Middle frontal gyrus (tissue), 1 donor: ENCODE data around the gene COA8.
A peak's percentile ranks its signal among the peaks of the same experiment; 100 is the strongest.

Experiments used
- DNase-seq: peaks from one replicate; pipeline ENCODE4 v3.0.0-alpha.2; 2015; ENCODE audit warnings: low spot score; ENCODE audit errors: extremely low spot score

The COA8 gene

DNA sequence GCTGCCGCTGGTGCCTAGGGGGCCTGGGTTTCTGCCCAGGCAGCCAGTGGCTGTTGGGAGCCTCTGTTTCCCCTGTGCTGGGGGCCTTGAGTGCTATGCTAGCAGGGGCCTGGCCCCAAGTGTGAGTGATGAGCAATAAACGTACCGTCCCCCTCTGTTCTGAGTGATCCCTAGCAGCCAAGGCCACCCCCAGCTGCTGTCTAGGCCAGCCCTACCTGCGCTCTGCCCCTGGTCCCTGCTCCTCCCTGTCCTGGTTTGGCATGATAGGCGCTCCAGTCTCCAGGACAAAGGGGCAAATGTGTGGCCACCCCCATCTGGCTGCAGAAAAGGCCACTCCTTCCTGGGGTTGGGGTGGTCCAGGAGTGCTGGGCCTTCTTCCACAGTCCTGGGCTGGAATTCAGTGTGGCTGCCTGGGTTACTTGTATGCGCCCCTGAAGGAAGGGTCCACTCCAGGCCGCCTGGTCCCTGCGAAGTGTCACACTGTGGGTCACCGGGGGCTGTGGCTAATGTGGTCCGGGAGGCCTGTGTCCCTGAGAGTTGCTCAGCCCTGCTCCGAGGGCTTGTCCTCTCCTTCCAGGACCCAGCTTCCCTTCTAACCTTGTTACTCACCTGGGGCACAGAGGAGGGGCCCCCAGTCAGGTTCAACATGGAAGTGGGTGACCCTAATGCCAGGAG, 26.7 kb upstream of the COA8 start:
- DNase-seq = no peak

DNA sequence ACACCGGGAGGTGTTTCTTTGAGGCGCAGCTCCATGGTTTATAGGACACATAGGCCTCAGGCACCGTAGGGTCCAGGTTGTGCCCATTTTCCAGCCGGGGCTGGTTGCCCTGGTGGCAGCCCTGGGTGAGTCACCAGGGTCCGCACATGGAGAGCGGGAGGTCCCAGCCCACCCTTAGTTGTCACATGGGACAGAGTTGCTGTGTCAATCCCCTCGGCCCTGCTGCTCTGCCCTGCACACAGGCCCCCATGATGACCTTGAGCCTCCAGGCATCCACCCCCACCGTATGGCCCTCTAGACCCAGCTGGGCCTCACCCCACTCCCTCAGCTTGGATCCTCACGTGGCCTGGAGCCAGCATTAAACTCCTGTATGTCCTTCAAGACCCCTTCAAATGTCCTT, 26.1 kb upstream of the COA8 start:
- DNase-seq = no peak

DNA sequence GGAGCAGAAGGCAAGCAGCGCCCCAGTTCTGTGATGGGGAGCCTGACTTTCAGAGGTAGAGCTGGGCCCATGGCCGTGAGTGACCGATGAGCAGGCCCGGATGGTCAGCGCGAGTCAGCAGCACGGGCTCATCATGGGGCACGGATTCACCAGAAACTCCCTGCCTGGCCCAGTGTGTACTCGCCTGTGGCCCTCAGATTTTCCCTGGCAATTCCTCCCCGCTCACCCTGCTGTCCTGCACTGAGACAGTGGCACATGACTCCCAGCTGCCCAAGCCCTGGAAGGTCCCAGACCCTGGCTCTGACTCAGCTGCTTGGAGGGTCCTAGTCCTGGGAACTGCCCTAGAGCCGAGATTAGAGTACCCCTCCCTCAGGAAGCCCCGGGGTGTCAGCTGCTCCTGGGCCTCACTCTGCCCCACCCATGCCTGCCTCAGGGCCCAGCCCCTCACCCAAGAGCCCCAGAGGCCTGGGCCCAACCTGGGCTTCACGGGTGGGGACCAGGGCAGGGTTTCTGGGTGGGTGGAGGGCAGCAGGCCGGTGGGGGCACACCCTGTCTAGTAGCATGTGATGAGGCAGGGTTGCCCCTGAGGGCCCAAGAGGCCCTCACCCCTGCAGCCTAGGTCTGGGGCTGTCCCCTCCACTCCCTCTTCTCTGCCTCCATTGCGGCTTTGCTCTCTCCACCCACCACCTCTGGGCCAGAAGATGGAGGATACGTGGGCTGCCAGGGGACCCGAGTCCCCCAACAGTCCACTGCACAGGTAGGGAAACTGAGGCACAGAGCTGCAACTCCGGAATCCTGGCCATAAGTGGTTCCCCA, 25.4 kb upstream of the COA8 start:
- no peak for DNase-seq

DNA sequence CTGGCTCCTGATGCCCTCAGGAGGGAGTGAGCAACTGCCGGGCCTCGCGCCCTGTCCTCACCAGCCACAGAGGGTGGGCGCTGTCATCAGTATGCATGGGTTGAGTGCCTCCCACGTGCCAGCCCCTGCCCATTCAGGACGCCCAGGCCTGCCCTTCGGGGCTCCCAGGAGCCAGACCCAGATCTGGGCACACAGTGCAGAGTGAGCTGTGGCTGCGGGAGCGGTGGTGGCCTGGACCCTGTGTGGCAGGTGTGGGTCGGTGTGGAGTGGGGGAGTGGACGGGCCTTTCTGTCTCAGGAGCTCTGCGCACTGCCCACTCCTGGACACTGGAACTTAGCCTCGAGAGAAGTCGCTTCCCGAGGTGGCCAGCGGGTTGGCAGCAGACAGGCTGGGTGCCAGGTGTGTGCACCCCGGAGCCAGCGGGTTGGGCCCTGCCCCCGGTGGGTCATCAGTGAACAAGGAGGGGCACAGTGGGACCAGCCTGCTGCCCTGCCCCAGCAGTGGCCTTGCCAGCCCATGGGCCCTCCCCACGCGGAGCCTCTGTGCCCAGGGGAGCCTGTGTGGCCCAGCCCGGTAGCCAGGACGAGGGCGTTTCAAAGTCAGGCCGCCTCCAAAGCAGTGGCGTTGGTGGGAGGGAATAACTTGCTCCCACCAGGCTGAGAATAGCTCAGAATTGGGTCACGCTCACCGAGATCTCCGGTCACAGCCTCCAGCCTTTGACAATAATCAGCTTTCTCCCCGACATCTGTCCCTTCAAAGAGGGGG, 24.3 kb upstream of the COA8 start:
- no peak for DNase-seq

DNA sequence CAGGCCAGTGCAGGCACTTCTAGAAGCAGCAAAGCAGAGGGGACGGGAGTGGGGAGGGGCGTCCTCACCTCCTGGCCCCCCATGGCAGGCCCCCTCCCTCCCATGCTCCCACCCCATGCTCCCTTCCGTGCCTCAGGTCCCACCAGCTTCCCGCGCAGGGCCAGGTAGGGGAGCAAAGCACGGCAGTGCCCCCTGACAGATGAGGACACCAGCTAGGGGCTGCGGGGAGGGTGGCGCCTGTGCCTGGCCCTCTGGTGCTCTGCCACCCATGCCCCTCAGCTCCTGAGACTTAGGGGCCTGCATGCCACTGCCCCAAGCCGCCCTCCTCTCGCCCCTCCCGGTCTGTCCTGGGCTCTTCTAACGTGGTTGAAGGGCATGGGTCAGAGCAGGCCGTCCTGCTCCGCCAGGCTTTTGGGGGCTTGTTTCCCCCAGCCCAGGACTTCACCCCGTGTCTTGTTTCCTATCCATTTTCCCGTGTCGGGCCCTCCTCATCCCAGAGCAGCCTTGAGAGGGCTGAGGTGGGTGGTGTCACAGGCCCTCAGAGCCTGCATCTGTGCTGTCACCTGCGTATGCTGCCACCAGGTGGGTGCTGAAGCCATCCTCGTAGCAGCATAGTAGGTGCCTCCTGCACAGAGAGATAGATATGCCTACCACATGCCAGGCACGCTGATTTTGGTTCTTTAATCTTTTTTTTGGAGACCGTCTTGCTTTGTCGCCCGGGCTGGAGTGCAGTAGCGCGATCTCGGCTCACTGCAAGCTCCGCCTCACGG, 23.5 kb upstream of the COA8 start:
- DNase-seq = no peak

DNA sequence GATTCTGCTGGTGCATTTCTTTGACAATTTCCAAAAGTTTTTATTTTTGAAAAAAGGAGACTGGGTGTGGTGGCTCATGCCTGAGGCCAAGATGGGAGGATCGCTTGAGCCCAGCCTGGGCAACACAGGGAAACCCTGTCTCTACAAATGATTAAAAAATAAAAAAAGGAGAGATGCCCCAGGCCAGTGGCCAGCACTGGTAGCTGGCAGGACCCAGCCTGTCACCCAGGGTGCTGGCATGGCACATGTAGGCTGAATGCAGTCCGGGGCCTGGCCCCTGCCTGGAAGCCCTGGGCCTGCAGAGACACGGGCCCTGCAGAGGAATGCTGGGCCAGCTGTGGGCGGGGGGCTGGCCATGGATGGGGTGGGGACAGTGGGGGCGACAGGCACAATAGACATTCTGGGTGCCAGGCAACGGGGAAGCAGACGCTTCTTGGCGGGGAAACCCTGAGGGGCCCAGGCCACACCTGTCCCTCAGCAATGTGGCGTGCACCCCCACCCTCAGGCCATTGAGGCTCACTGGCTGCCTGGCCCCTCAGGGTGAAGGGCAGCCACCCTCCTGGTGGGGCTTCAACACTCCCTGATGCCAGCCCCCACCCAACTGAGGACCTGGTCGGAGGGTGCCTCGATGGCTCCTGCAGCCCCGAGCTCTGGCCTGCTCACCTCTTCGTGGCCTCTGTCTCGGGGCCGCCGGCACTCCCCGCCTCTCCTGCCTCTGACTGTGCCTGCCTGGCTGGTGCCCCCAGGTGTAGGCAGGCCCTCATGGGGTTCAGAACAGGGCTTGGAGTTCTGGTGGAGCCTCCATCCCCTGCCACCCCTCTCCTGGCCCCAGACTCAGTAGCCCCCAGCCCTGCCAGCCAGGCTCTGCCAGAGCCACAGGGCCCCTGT, 21.7 kb upstream of the COA8 start:
- no peak for DNase-seq

DNA sequence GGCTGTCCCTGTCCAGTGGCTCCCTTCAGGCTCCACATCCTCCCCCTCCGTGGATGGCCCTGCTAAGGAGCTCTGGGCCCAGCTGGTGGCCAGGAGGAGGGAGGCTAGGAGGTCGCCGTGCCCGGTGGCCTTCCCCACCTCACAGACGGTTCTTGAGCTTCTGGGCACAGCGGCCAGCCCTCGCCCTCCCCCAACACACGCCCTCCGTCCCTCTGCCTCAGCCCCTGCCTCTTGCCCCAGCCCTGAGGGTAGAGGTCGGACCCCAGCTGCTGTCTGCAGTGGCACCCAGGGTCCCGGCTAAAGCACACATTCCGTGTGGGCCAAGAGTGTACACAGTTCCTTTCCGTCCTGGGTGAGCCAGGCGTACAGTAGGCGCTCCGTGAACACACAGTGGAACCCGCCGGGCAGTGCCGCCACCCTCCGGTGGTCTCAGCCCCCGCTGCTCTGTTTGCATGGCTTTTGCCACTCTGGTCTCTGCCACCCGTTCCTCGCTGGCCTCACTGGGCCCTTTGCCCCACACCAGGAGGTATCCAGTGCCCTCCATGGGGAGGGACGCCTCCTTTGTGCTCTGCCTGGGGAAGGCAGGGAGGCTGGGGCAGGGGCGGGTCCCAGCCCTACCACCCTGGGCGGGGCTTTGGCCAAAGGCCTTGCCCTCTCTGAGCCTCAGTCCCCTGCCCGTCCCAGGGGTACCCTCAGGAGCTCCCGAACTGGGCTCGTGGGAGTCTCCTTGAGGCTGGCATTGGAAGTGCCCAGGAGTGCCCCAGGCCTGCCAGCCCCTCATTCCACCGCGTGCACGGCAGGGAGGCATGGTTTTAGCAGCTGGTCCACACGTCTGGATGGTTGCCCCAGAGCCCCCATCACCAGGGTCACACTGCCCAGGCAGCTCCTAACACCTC, 20.8 kb upstream of the COA8 start:
- no peak for DNase-seq

DNA sequence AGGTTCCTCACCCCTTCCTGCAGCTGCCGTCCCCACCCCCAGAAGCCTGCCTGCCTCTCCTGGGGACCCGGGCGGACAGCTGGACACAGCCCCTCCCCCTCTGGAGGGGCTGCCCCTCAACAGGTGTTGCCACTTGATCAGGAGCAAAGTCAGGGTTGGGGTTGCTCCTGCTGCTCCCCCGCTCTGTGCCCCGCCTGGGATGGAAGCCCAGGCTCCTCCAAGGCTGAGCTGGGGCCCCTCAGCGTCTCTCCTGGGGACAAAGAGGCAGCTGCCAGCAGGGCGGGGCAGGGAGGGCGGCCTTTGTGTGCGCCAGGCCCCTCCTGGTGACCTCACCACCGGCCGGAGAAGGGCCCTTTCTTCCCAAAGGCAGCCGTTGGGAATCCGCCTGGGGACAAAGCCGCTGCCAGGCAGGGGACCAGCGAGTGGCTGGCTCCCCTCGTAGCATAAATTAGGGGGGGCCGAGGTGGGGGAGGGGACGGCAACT, 20.1 kb upstream of the COA8 start:
- peak; percentile 83 for DNase-seq

DNA sequence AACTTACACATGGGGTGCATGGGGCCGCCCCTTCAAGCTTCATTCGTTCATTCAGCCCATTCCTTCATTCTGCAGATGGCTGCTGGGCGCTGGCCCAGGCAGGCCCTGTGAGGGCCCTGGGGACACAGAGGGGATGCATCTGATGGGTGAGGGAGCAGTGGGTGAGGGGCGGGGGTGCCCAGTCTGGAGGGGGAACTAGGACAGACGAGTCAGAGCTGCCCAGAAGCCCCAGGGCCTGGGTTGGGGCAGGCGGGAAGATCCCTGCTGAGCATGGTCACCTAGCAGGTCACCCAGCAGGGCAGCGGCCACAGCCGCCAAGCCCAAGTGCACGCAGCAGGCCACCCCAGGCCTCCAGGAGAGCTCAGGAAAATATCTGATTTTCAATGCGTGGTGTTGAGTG, 19.6 kb upstream of the COA8 start:
- DNase-seq = no peak

DNA sequence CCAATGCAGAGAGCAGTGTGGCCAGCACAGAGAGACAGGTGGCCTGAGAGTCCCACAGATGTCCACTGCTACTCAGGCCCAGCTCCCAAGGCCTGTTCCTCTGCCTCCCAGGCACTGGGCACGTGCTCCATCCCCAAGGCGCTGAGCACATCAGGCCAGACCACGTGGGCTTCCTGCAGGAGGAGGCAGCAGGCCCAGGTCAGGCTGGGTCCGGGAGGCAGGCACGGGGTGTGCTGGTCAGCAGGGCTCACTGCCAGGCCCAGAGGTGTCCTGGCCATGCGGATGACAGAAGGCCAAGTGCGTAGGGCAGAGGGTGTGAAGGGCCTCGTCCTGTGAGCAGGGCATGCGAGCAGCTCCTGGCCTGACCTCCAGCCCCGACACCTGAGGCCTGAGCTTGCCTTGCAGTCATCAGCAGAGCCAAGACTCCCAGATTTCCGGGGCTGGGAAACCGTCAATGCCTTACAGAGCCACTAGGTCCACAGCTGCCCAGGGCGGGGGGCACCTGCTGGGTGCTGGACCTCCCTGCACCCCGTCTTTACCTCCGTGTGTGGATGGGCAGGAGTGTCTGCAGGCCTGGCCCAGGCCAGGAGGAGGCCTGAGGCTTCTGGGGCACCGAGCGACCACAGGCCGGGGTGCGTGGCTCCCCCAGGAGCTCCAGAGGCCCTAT, 18.9 kb upstream of the COA8 start:
- DNase-seq = no peak

DNA sequence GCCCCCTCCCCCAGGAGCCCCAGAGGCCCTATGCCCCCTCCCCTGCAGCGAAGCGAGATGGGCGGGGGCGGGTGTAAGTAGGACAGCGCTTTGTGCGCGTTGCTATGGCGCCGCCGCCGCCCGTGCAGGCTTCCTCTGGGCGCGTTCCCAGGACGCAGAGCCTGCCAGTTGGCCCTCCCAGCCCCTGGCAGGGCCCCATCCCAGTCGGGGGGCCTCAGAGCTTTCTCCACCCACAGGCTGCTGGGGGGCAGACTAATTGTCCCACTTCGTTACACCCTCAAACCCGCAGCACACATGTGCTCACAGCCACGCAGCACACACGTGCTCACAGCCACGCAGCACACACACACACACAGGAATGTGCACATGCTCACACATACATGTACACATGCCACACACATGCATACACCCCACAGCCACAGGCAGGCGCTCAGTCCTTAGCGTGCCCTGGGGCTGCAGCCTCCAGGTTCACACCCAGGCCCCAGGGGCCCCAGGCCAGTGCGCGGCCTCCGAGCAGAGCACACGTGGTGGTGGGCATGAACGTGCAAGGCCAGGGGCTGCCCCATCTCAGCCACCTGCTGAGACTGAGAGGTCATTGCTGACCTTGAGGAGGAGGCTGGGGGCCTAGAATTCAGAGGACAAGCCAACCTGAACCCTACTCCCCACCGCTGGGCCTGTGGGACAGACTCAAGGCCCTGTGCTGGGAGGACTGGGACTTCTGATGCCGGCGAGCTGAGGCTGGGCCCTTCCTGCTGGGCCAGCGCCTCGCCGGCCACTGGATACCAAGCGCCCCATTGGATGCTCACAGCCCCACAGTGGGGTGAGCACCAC, 18.2 kb upstream of the COA8 start:
- peak; percentile 69 for DNase-seq

DNA sequence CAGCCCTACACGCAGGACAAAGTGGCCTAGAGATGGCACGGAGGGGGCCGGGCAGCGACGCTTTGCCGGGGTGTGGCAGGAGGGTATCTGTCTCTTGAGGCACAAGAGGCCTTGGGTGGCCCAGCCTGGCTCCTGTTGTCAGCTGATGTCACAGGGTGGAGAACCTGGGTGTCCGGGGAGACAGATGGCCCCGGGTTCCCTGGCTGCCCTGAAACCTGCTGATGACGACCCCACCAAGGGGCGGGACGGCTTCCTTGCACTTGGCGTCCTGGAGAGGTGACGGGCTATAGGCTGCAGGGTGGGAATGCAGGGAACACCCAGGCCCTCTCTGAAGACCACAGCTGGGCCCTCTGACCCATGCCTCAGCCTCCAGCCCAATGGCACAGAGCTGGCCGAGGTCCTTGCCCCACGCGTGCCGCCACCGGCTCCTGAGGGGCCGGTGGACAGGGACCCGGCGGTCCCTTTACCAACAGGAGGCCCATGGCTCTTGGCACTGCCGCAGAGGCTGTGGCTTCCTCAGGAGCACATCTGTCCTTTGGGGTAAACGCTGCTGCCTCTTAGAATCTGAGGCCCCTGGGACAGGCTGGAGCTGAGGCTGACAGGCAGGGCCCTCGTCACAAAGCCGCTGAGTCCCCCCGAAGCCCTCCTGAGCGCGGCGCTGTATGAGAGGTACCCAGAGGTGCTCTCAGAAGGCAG, 17.4 kb upstream of the COA8 start:
- DNase-seq = no peak

DNA sequence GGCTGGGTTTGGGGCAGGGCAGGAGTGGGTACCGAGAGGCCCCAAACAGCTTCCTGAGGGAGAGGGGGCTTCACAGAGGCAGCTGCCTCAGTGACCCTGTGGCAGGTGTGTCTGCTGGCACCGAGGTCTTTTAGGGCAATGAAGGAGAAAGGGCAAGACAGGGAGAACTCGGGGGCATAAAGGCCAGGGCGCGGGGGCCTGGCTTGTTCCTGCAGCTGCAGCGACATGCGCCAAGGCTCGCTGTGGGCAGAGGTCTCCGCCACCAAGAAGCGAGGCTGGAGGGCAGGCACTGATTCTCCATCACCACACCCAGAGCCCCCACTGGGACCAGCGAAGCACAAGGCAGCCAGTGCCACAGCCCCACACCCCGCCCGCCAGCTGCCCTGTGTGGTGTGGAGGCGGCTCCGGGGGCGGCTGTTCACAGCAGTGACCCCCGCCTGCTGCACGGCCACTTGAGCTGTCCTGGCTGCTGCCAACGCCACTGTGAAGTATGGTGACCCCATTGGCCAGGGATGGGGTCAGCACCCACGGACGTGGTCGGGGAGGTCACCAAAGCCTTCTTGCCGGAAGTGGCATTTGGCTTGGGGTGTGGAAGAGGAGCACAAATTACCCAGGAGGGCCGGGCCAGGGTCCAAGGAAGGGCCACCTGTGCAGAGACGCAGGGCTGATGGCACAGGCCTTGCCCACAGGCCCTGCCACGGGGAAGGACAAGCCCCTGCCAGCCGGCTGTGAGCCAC, 16.7 kb upstream of the COA8 start:
- no peak for DNase-seq

DNA sequence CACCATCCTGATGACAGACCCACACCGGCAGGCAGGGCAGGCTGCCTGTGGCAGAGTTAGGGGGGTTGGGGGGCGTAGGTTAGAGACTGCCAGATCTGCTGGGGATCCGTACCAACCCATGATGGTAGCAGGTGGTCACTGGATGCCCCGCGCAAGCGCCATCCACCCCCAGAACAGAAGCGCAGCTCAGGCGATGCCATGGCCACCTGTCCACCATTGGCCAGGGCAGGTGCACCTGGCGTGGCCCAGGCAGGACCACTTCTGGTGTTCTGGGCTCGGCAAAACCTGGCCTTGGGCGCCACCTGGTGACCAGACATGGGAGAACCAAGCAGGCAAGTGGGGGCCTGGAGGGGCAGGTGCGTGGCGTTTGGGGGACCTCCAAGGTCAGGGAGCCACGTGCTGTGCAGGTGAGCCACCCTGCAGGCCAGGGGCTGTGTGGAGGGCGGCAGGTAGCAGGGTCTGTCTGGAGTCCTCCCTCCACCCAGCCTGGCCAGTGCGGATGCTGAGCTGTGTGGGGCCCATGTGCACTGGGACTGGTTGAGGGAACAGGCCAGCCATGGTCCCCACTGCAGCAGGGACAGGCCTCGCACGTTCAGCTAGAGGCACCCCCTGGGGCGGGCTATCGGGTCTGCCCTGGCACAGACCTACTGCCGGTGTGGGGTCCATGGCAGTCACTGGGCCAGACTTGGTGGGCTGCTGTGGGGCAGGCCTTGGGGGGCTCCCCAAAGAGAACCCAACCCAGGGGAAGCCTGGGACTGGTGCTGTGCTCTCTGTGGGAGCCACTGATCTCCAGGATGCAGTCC, 15.9 kb upstream of the COA8 start:
- DNase-seq = no peak

DNA sequence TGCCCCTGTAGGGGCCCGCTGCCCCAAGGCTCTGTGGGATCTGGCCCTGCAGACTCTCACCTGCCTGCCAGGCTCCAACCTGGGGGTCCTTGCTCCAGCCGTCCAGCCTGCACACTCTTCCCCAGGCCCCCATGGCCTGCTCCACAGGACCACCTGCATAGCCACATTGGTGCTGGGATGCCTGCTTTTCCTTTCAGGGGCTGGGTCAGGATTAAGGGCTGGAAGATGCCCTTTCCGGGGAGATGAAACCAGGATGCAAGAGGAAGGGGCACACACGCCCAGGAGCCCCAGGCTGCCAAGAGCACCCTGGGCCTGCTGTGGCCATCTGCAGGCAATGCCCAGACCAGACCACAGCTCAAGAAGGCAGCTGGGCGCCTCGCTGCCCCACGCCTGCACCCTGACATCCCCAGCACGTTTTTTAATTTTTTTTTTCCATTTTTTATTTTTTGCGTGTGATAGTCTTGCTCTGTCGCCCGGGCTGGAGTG, 15.3 kb upstream of the COA8 start:
- DNase-seq = no peak
